IMR-90 (cell line): Measurements from ENCODE around the gene KRTAP5-9. TPM values are rescaled to one million over a fixed set of nuclear protein-coding genes. Genes with fewer than 3 reads are reported as not detected.
"Not testable (repeated sequence)": the region's sequence is repeated elsewhere in the genome, so short reads cannot be mapped to it uniquely, and the experiment has no call there.

Experiments
- ATAC-seq: fragments of 200-7000 bp; cut with Tn5 transposase; 2 replicates; pipeline ENCODE4 v1.9.1; 2020; ENCODE audit warnings: low read depth, mild to moderate bottlenecking, moderate library complexity
- BruUV-seq: library from RNA; stranded (reverse); fragments of 400-500 nt; replicated peaks from 2 replicates; lab custom pipeline; 2021; lab: Mats Ljungman, UMichigan
- CTCF ChIA-PET: fragments of 300-600 bp; formaldehyde crosslinking; extraction: SDS; loops from one replicate; lab custom pipeline; 2021; ENCODE audit warnings: antibody characterized with exemption; lab: Yijun Ruan, JAX
- POLR2A ChIA-PET: fragments of 300-600 bp; sonication (Branson Sonifier 250); formaldehyde crosslinking; loops from one replicate; lab custom pipeline; 2022; ENCODE audit warnings: antibody characterized with exemption; ENCODE audit not compliant: unreplicated experiment; lab: Charles Lee
- DNase-seq: peaks from one replicate; pipeline ENCODE4 v3.0.0; 2013
- H2AFZ ChIP-seq: replicated peaks from 2 replicates; pipeline ENCODE3; 2013; ENCODE audit warnings: low read length, mild to moderate bottlenecking; ENCODE audit not compliant: poor library complexity
- H2AK5ac ChIP-seq: 2 replicates; pipeline ENCODE4 v1.6.1; 2013; ENCODE audit warnings: low read depth, low read length, inconsistent platforms
- H2AK9ac ChIP-seq: replicated peaks from 2 replicates; pipeline ENCODE3; 2013; ENCODE audit warnings: mild to moderate bottlenecking, low read depth, low read length, moderate library complexity; ENCODE audit not compliant: poor library complexity
- H2BK120ac ChIP-seq: 2 replicates; pipeline ENCODE4 v1.6.1; 2013; ENCODE audit warnings: low read depth, low read length, inconsistent platforms
- H2BK15ac ChIP-seq: 3 replicates; pipeline ENCODE4 v1.6.1; 2013; ENCODE audit warnings: low read depth, low read length, inconsistent platforms
- H2BK20ac ChIP-seq: 2 replicates; pipeline ENCODE4 v1.6.1; 2013; ENCODE audit warnings: low read depth, mild to moderate bottlenecking, inconsistent platforms, low read length, moderate library complexity
- H2BK5ac ChIP-seq: 2 replicates; pipeline ENCODE4 v1.6.1; 2013; ENCODE audit warnings: mild to moderate bottlenecking, low read depth, low read length, inconsistent platforms; ENCODE audit not compliant: poor library complexity, severe bottlenecking
- H3K14ac ChIP-seq: replicated peaks from 2 replicates; pipeline ENCODE4 v1.6.1; 2013; ENCODE audit warnings: low read depth, low read length, inconsistent platforms
- H3K18ac ChIP-seq: 2 replicates; pipeline ENCODE4 v1.6.1; 2013; ENCODE audit warnings: low read depth, low read length, control low read depth
- H3K23ac ChIP-seq: 2 replicates; pipeline ENCODE4 v1.6.1; 2013; ENCODE audit warnings: low read depth, low read length, inconsistent platforms
- H3K27ac ChIP-seq: 2 replicates; pipeline ENCODE4 v1.5.1; 2013; ENCODE audit warnings: mild to moderate bottlenecking, control low read depth, low read length; ENCODE audit not compliant: insufficient read depth
- H3K27me3 ChIP-seq: 2 replicates; pipeline ENCODE4 v1.6.1; 2013; ENCODE audit warnings: low read length; ENCODE audit not compliant: control insufficient read depth, insufficient read depth
- H3K36me3 ChIP-seq: 2 replicates; pipeline ENCODE4 v1.6.1; 2013; ENCODE audit warnings: low read length, mixed read lengths; ENCODE audit not compliant: control insufficient read depth, insufficient read depth
- H3K4ac ChIP-seq: 2 replicates; pipeline ENCODE4 v1.6.1; 2013; ENCODE audit warnings: low read depth, low read length, inconsistent platforms
- H3K4me1 ChIP-seq: 2 replicates; pipeline ENCODE4 v1.6.1; 2013; ENCODE audit warnings: low read length, mixed read lengths; ENCODE audit not compliant: control insufficient read depth, insufficient read depth
- H3K4me2 ChIP-seq: 2 replicates; pipeline ENCODE4 v1.6.1; 2013; ENCODE audit warnings: low read depth, mild to moderate bottlenecking, control low read depth, low read length, moderate library complexity
- H3K4me3 ChIP-seq: 2 replicates; pipeline ENCODE4 v1.5.1; 2013; ENCODE audit warnings: low read depth, mild to moderate bottlenecking, control low read depth, low read length, moderate library complexity; ENCODE audit not compliant: insufficient read depth
- H3K56ac ChIP-seq: 2 replicates; pipeline ENCODE4 v1.6.1; 2013; ENCODE audit warnings: low read length, inconsistent platforms; ENCODE audit not compliant: insufficient read depth; ENCODE audit errors: extremely low read depth
- H3K79me1 ChIP-seq, 2 experiments: 2 replicates each; pipeline ENCODE4 v1.6.1; 2013; ENCODE audit warnings: low read length in 2 of 2, inconsistent platforms in 1 of 2, low read depth in 1 of 2
- H3K9ac ChIP-seq: 2 replicates; pipeline ENCODE4 v1.6.1; 2013; ENCODE audit warnings: low read depth, low read length, control low read depth
- H3K9me1 ChIP-seq: 2 replicates; pipeline ENCODE4 v1.6.1; 2013; ENCODE audit warnings: low read length, inconsistent platforms; ENCODE audit not compliant: insufficient read depth
- H3K9me3 ChIP-seq: 2 replicates; pipeline ENCODE4 v1.6.1; 2013; ENCODE audit warnings: low read length; ENCODE audit not compliant: control insufficient read depth, insufficient read depth
- H4K20me1 ChIP-seq: 2 replicates; pipeline ENCODE4 v1.6.1; 2013; ENCODE audit warnings: low read length, inconsistent platforms; ENCODE audit not compliant: insufficient read depth
- H4K5ac ChIP-seq: 2 replicates; pipeline ENCODE4 v1.6.1; 2013; ENCODE audit warnings: mild to moderate bottlenecking, low read depth, low read length, control low read depth
- H4K8ac ChIP-seq, 2 experiments: 2 replicates each; pipeline ENCODE4 v1.6.1; 2013; ENCODE audit warnings: low read depth in 2 of 2, low read length in 2 of 2, control low read depth in 1 of 2, inconsistent platforms in 1 of 2
- H4K91ac ChIP-seq: 2 replicates; pipeline ENCODE4 v1.6.1; 2013; ENCODE audit warnings: low read depth, low read length, inconsistent platforms; ENCODE audit not compliant: insufficient read depth
- WGBS, 2 experiments: methylation state at CpG; one replicate each; pipeline versions ENCODE4 v1.1.5 to v1.1.7; 2013; ENCODE audit warnings: missing lambda C conversion rate in 2 of 2; ENCODE audit not compliant: insufficient read length in 1 of 2; ENCODE audit errors: extremely low coverage in 2 of 2; 5-methylcytosine and 5-hydroxymethylcytosine counted together
- dilution Hi-C: fragments of 300-500 bp; cut with HindIII; formaldehyde crosslinking; loops from one replicate; pipeline ENCODE4 v1.14.3; 2018; ENCODE audit warnings: low sequenced_read_pairs; ENCODE audit not compliant: unreplicated experiment
- in situ Hi-C: fragments of 300-500 bp; cut with MboI; formaldehyde crosslinking; loops from 3 replicates; pipeline ENCODE4 v1.14.3; 2019; ENCODE audit warnings: low sequenced_read_pairs, inconsistent platforms, mixed read lengths
- intact Hi-C: fragments of 100-400 bp; cut with micrococcal nuclease; formaldehyde crosslinking; loops from 2 replicates; pipeline ENCODE4 v1.10.0; 2022
- polyA plus RNA-seq, 3 experiments: library from polyadenylated mRNA; depleted of rRNA; stranded (reverse); fragments of >200 nt; gene quantifications; 2 replicates each; pipeline ENCODE4 v1.2.3, GENCODE V29; 2012; ENCODE audit warnings: low replicate concordance in 1 of 3
- total RNA-seq: library from RNA; depleted of rRNA; stranded (reverse); fragments of >200 nt; gene quantifications from 2 replicates; pipeline ENCODE4 v1.2.3, GENCODE V29; 2012

KRTAP5-9 gene
- total and polyA plus RNA-seq, 2 of the 4 experiments (the other 2 are of a cell fraction): 0.09 TPM; not detected in 1

DNA sequence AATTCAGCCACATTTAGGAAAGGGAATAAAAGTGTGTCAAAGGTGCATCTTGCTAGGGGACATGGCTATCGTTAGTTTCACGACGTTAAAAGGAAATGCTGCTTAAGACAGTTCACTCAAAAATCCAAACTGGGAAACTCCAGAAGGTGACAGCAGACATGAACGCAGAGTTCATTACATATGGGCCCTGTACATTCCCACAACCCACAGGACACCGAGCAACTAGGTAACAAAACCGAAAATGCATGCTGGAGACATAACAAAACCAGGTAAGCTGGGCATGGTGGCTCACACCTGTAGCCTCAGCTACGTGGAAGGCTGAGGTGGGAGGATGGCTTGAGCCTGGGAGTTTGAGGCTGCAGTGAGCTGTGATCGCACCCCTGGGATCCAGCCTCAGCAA is 19.4 kb downstream of the KRTAP5-9 start:
- H2AK9ac ChIP-seq, H3K4me1 ChIP-seq, dilution Hi-C loops, H3K79me1 ChIP-seq, H4K8ac ChIP-seq, H3K4me3 ChIP-seq, H3K27ac ChIP-seq, H4K91ac ChIP-seq, intact Hi-C loops, H3K9me1 ChIP-seq, BruUV-seq, H2BK120ac ChIP-seq, H4K5ac ChIP-seq, H3K23ac ChIP-seq, H3K4ac ChIP-seq, H3K56ac ChIP-seq, H2BK15ac ChIP-seq, H2BK20ac ChIP-seq, H2AFZ ChIP-seq, H3K9ac ChIP-seq, H4K20me1 ChIP-seq, H3K14ac ChIP-seq, H3K9me3 ChIP-seq, ATAC-seq, H3K4me2 ChIP-seq, POLR2A ChIA-PET, H3K18ac ChIP-seq, H2AK5ac ChIP-seq, H3K36me3 ChIP-seq, in situ Hi-C loops, H2BK5ac ChIP-seq, DNase-seq: not testable (repeated sequence)
- CTCF ChIA-PET: interaction anchor here (1.5 kb wide), 1 partner anchor 12 kb away, joined by 4 read pairs; no protein-coding TSS in a partner anchor
- no CpG with 5 or more reads among the region's 8 CpGs for WGBS, 2 experiments
- peaks cover 19% of the 10 kb centered on the region for H3K27me3 ChIP-seq
